Measurements from ENCODE around the gene TARS3. TPM values are rescaled to one million over a fixed set of nuclear protein-coding genes. Genes with fewer than 3 reads are reported as not detected.

The TARS3 gene
- total and polyA plus RNA-seq, 4 donors: 2.8 to 20.6 (median 13.2) TPM

- H3K27me3 ChIP-seq (ENCODE audit: control insufficient read depth in 1 of 2, insufficient read depth in 2 of 2, low read length in 1 of 2): no peaks in the 10 kb centered on the region
- ATAC-seq (ENCODE audit: low FRiP score): no peak
- no peak for DNase-seq
- WGBS, 2 donors: 85 to 86% methylated on average over 4 of the region's 4 CpGs
- H3K27ac ChIP-seq (ENCODE audit: low read depth in 1 of 2, low read length in 2 of 2): no peak overlapping the region
- no peaks in the 10 kb centered on the region for H3K4me1 ChIP-seq (ENCODE audit: control insufficient read depth in 1 of 2, insufficient read depth in 2 of 2, low read length in 2 of 2)
- no peak overlapping the region for H3K4me3 ChIP-seq (ENCODE audit: low read length in 2 of 2)
- intact Hi-C loops (cut with DNase I): loop anchor here in 1 of 2 donors (10.0 kb wide), 1 partner anchor 59 kb away; no protein-coding TSS in a partner anchor
- H3K36me3 ChIP-seq (ENCODE audit: control insufficient read depth in 1 of 2, insufficient read depth in 2 of 2, low read length in 1 of 2): no peaks in the 10 kb centered on the region
- H3K9me3 ChIP-seq (ENCODE audit: control insufficient read depth, low read length): no peaks in the 10 kb centered on the region
Observed at GRCh38 chr15:101604124-101604874, 120.0 kb downstream of the TARS3 start.

Other genes starting within 250 kb of the TARS3 start
- 10 to 100 TPM in 1 of 2 donors, 1 to 10 TPM in 1; 5.0 to 11.2 TPM for gene PCSK6, start 234.8 kb downstream of the TARS3 start, total RNA-seq
- 1 to 10 TPM in 1 of 2 donors, not detected in 1; 1.6 TPM for gene PCSK6, start 234.8 kb downstream of the TARS3 start, polyA plus RNA-seq
- 10 to 100 TPM; 50.8 to 54.6 TPM for gene TM2D3, start 72.1 kb downstream of the TARS3 start, total RNA-seq
- 10 to 100 TPM; 26.8 to 64.1 TPM for gene TM2D3, start 72.1 kb downstream of the TARS3 start, polyA plus RNA-seq
- not detected for gene OR4F6, start 79.0 kb upstream of the TARS3 start, total RNA-seq
- not detected for gene OR4F6, start 79.0 kb upstream of the TARS3 start, polyA plus RNA-seq
- gene OR4F15, start 87.7 kb upstream of the TARS3 start, total RNA-seq: not detected
- gene OR4F15, start 87.7 kb upstream of the TARS3 start, polyA plus RNA-seq: not detected